NOMO-1 (cell line): Measurements from ENCODE around the gene ZNF57.
"Not testable (repeated sequence)": the region's sequence is repeated elsewhere in the genome, so short reads cannot be mapped to it uniquely, and the experiment has no call there.

Experiments used
- DNase-seq, 2 experiments: peaks; one replicate each; lab custom pipeline; 2025; ENCODE audit not compliant: unreplicated experiment in 2 of 2; lab: John Stamatoyannopoulos, UW

The ZNF57 gene

DNA sequence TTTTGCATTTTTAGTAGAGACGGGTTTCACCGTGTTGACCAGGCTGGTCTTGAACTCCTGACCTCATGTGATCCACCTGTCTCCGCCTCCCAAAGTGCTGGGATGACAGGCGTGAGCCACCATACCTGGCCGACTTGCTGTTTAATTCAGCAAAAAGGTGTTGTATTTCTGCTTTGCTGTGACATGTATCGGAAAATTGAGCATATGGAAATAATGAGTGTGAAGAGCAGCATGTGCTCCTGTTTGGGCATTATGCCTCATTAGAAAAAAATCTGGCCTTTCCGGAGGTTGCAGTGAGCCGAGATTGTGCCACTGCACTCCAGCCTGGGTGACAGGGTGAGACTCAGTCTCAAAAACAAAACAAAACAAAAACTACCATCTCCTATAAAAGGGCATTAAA is 10.2 kb upstream of the ZNF57 start:
- not testable (repeated sequence) for DNase-seq

DNA sequence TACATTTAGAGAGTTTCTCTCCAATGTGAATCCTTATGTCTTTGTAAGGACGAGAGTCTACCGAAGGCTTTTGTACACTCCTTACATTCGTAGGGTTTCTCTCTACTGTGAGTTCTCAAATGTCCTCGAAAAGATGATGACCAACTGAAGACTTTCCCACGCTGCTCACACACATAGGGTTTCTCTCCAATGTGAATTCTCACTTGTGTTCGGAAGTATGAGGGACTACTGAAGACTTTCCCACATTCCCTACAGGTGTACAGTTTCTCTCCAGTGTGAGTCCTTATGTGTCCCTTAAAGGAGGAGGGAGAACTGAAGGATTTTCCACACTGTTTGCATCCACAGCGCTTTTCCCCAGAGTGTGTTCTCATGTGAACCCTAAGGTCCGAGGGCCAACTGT is 4.0 kb upstream of the ZNF57 start:
- no peak for DNase-seq

- no peak for DNase-seq
Measured at GRCh38 chr19:2902590-2903218, 2.0 kb downstream of the ZNF57 start.

GRCh38 chr19:2903326-2903725 is 2.6 kb downstream of the ZNF57 start:
- not testable (repeated sequence) for DNase-seq

GRCh38 chr19:2905918-2906519 is 5.3 kb downstream of the ZNF57 start:
- no peak for DNase-seq

- no peak for DNase-seq
Measured at GRCh38 chr19:2906631-2907195, 6.0 kb downstream of the ZNF57 start.

DNA sequence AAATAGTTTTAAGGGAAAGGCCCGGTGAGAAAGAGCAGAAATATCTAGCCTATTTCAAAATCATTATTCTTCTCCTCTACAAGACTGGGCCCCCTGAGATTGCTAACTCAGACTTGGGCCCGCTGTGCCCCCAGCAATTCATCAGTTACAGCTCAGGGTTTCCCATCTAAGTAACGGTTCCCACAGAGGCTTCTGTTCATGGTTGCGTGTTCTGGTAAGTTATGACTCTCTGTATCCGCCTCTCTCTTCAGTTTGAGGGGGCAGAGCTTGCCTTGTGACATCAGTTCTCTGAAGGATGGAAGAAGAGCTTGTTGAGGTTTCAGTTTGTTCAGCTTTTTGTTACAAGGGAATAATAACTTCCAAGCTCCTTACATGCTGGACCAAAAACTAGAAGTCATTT is 11.6 kb downstream of the ZNF57 start:
- no peak for DNase-seq

DNA sequence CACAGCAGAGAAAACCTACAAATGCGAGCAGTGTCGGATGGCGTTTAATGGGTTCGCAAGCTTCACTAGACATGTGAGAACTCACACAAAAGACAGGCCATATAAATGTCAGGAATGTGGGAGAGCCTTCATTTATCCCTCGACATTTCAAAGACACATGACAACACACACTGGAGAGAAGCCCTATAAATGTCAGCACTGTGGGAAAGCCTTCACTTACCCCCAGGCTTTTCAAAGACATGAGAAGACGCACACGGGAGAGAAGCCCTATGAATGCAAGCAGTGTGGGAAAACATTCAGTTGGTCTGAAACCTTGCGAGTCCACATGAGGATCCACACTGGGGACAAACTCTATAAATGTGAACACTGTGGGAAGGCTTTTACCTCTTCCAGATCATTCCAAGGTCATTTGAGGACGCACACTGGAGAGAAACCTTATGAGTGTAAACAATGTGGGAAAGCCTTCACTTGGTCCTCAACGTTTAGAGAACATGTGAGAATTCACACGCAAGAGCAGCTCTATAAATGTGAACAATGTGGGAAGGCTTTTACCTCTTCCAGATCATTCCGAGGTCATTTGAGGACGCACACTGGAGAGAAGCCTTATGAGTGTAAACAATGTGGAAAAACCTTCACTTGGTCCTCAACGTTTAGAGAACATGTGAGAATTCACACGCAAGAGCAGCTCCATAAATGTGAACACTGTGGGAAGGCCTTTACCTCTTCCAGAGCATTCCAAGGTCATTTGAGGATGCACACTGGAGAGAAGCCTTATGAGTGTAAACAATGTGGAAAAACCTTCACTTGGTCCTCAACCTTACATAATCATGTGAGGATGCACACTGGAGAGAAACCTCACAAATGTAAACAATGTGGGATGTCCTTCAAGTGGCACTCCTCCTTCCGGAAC is 16.8 kb downstream of the ZNF57 start:
- no peak for DNase-seq

DNA sequence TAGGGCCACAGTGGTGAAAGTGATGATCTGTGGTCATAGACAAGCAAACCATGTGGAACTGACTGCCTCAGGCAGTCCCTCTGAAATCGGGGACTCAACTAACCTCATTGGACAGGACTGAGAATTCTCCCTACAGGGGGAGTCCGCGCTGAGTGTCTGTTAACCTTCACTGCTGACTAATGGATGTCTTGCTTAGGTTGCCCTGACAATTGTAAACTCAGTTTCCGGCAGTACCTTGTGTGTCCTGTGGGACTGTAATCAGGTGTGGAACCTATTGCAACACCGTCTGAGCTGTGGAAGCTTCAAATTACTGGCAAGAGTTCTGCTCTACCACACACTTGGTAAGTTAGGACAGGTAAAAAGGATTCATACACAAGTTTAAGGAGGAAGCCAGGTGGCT is 22.3 kb downstream of the ZNF57 start:
- no peak for DNase-seq

GRCh38 chr19:2923510-2923909 is 22.8 kb downstream of the ZNF57 start:
- no peak for DNase-seq

DNA sequence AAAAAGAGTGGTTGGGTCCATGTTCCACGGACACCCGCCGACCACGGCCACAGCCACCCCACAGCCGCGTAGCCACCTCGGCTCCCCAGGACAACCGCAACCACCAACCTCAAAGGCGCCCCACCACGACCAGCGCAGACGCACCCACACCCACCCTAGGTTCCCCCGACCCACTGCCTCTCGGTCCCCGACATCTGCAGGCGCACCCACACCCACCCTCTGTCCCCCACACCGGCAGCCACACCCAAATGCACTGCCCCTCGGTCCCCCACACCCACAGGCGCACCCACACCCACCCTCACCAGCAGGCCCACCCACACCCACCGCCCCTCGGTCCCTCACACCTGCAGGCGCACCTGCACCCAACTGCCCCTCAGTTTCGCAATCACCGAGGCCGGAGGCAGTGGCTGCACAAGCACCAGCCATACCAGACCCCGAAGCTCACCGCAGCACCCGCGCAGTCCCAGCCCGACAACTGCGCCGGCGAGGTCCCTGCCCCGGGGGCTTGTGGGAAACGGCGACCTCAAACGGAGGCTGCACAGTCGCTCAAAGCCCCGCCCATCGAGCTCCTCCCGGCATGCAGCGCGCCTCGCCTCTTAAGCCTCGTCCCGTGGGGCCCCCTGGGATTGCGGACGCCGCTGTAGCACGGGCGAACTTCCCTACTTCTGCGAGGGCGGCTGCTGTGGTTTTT is 25.8 kb downstream of the ZNF57 start:
- no peak for DNase-seq

DNA sequence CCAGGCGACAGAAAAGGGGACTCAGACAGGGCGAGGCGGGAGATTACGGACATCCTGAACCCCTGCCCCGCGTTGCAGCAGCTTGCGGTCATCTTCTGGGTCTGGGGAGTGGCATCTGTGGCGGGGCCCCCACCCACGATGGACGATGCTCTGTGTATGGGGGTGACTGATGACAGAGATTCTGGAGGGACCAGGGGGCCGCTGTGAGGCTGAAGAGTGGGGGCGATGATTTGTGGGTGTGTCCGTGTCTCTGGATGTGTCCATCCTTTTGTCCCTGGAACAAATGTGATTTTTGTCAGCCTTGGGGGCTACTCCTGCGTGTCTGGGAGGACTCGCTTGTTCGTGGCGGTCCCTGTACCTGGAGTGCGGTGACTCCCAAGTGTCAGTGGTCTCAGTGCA is 26.3 kb downstream of the ZNF57 start:
- DNase-seq, result no peak

- DNase-seq, result no peak
Measured at GRCh38 chr19:2933490-2933910, 32.8 kb downstream of the ZNF57 start.

DNA sequence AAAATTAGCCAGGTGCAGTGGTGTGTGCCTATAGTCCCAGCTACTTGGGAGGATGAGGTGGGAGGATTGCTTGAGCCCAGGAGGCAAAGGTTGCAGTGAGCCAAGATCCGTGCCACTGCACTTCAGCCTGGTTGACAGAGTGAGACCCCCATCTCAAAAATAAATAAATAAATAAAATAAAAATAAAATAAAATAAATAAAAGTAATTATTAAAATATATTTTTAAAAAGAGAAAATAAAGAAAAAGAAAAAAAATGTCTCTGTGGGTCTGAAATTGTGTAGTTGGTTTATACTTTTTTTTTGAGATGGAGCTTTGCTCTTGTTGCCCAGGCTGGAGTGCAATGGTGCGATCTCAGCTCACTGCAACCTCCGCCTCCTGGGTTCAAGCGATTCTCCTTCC is 35.1 kb downstream of the ZNF57 start:
- not testable (repeated sequence) for DNase-seq

- DNase-seq, result no peak
Measured at GRCh38 chr19:2942928-2943640, 42.4 kb downstream of the ZNF57 start.

DNA sequence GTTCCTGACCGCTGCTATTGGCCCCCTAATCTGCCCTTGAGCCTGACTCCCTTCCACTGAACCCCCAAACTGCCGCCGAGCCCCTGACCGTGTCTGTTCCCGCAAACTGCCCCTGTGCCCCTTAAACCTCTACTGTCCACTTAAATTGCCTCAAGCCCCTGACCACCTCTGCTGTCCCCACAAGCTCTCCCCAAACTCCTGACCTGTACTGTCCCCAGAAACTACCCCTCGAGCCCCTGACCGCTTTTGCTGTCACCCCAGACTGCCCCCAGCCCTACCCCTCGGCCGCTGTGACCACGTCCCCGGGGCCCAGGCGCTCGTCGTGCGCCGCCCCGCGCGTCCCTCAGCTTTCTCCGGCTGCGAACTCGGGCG is 43.7 kb downstream of the ZNF57 start:
- no peak for DNase-seq

DNA sequence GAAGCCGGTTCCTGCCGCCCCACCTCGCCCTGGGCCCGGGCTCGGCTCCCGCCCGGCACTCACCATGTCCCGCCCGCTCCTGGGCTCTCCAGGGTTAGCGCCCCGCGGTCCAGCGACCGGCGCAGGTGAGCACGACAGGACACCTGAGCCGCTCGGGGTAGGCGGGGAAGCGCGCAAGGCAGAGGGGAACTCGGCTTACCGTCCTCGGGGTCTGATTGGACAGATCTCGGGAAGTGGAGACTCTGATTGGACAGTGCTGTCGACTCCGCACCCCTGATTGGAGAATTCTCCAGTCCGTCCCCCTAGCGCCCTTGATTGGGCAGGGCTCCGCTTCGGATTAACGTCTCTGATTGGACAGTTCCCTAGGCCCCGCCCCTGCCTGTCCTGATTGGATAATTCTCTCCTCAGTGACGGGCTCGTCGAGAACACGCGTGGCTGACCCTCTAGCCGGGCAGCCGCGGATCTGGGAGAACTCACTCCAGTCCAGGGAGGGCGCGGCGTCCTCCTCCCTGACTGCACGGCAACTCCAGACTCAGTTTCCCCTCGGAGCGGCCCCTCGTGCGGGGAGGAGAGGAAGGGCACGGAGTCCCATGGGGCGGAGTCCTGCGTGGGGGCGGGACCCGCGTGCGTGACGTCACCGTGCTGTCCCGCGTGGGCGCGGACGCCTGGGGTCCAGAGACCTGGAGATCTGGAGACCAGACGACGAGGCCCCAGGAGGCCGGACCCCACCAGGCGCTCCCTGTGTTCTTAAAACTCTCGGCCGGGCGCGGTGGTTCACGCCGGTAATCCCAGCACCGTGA is 44.2 kb downstream of the ZNF57 start, which contains the start of gene ZNF77:
Gene ZNF77 (minus strand): TSS at position 197 of the 800 bp plus-strand sequence. CDS start 131 bp downstream, at position 66.
- peak; percentile 93 to 98 for DNase-seq

DNA sequence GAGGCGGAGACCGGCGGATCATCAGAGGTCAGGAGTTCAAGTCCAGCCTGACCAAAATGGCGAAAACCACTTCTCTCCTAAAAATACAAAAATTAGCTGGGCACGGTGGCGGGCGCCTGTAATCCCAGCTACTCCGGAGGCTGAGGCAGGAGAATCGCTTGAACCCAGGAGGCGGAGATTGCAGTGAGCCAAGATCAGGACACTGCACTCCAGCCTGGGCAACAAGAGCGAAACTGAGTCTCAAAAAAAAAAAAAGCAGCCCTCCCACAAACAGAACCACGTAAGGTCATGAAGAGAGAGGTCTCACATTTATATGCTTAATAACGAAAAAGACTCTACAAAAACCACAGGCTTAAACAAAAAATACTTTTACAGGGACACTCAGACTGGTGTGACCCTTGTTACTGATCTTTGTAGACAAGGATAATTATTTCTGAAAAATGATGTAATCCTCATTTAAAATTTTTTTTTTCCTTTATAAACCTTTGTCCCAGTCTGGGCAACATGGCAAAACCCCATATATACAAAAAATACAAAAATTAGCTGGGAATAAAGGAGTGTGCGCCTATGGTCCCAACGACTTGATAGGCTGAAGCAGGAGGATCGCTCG is 45.0 kb downstream of the ZNF57 start:
- no peak for DNase-seq

DNA sequence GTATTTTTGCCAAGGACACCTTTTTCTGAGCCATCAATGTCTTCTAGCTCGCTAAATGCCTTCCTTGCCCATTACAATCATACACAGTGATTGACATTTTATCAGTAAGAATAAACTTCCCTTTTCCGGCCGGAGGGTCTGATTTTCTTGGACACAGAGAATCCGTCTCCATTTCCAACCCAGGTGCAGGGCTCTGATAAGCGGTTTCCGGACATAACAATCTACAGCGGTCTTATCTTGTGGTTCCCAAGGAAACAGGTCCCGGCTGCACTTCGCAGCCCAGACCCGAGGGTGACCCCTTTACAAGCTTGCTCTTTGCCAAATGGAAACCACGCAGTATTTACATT is 49.2 kb downstream of the ZNF57 start:
- peak in 1 of 2 experiments; percentile 58 for DNase-seq
